Fibroblast of lung (primary cell): ENCODE results near the gene MRTFA.

Source experiments
- CTCF ChIP-seq, 2 donors: IDR thresholded peaks in 1 of 2; conservative IDR thresholded peaks in 1 of 2; 1 replicate in 1 of 2; 2 replicates in 1 of 2; pipeline ENCODE4 v1.5.1; 2011 to 2012; ENCODE audit warnings: low read length in 2 of 2, control low read depth in 1 of 2, inconsistent platforms in 1 of 2, low read depth in 1 of 2, mild to moderate bottlenecking in 1 of 2
- EZH2 ChIP-seq: IDR thresholded peaks from 2 replicates; pipeline ENCODE4 v1.5.1; 2012; ENCODE audit warnings: low read length, control low read depth, mild to moderate bottlenecking; ENCODE audit errors: missing control alignments

GRCh38 chr22:40414838-40415505, 221.5 kb downstream of the MRTFA start:
- no peak for TF ChIP-seq CTCF (conservative IDR thresholded peaks at IDR 0.05 in 1 of 2, IDR thresholded peaks at IDR 0.05 in 1 of 2; ENCODE audit: low read depth in 1 of 2, low read length in 2 of 2)
- no peak for TF ChIP-seq EZH2
